Hematopoietic multipotent progenitor cell treated with erythropoietin and hydrocortisone succinate and interleukin-3 and kit ligand, for 17 days (in vitro differentiated cells): Measurements from ENCODE around the gene PRKN.

Experiments
- DNase-seq: peaks from one replicate; pipeline ENCODE4 v3.0.0-alpha.2; 2015; ENCODE audit warnings: low spot score

Gene PRKN

DNA sequence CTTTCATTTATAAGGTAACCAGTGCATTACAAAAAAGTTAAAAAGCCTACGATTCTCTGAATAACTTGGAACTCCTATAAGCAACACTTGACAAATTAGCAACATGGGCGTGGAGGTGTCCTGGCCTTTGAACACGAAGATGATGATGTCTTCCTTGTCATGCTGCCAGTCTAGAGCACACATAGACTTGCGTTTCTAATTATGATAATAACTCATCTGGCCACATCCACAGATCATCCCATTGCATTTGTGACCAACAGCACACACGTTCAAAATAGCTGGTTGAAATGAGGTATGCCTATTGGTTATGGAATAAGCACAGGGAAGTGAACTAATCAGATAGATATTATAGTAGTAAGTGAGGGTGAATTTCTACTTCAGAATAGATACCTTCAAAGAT lies 608.9 kb downstream of the PRKN start:
- DNase-seq: no peak

DNA sequence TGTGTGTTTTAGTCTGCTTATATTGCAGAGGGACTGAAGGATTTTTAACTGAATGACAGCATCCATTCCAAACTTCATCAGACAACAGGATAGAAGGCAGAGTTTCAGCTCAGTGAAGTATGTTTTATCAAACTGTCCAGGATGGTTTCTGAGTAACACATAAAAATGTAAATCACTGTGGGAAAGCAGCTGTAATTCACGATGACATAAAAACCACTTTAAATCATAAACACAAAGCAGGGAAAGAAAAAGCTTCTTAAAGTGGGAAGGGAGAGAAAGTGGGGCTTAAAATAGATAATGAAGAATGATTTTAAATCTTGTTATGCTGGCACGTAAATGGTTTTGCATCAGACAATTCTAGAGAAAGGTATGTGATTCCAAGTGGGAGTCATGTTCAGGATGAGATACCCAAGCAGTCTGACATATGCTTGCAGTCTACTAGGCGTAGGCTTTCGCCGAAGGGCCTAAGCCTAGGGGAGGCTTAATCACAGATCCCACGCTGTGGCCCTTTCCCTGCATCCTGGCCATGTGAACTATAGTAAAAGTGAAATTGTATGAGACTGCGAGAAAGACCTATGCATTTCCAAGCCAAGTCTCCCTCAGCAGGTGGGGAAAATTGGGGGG lies 610.6 kb downstream of the PRKN start:
- DNase-seq: no peak

DNA sequence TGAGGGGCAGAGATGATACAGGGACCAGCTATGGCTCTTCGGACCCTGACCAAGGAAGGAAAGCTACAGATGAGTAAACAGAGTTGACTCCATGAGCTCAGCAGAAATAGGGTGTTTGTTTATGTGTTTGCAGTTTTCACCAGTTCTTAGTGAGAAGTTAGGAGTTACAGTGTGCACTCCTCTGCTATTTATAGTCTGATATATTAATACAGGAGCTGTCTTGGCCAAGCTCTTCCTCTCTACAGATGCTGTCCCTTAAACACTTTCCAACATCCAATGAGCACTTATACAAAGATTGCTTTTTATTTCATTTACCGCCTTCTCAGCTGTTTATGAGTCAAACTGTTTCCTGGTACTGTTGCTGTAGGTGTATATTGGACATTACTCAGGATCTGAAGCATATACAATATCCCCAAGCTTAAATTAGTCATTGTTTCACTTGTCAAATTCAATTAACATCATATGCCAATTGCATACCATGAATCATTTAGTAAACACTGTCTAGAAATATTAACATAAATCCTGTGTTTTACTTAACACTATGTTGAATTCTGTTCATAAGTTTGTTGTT lies 618.0 kb downstream of the PRKN start:
- no peak for DNase-seq

DNA sequence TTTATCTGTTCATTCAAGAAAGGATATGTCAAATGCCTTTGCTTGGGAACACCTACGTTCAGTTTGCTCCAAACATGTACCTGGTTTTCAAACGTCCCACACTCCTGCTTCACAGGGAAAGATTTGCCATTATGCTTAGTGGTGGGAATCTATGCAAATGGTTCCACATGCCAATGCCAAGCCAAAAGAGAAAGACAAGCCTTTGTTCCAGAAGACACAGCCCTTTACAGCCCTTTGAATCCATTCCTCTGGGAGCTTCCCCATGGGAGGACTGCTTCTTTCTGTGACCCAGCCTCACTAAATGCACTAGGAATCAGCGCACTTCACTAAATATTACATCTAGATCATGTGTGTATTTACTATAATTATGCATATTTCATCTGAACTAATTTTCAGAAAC lies 619.5 kb downstream of the PRKN start:
- DNase-seq: no peak

DNA sequence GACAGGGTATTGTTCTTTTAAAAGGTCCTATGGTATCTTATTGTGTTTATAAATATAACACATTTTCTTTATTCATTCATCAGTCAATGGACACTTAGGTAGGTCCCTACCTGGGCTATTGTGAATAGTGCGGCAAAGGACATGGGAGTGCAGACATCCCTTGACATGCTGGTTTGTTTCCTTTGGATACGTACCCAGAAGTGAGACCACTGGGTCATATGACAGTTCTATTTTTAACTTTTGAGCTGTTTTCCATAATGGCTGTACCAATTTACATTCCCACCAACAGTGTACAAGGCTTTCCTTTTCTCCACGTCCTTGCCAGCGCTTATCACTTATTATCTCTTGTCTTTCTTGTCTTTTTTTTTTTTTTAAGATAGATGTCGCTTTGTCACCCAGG lies 627.5 kb downstream of the PRKN start:
- DNase-seq: no peak

GRCh38 chr6:162099685-162100084 lies 627.9 kb downstream of the PRKN start:
- no peak for DNase-seq

- no peak for DNase-seq
These were observed 634.6 kb downstream of the PRKN start for GRCh38 chr6:162092816-162093502.

DNA sequence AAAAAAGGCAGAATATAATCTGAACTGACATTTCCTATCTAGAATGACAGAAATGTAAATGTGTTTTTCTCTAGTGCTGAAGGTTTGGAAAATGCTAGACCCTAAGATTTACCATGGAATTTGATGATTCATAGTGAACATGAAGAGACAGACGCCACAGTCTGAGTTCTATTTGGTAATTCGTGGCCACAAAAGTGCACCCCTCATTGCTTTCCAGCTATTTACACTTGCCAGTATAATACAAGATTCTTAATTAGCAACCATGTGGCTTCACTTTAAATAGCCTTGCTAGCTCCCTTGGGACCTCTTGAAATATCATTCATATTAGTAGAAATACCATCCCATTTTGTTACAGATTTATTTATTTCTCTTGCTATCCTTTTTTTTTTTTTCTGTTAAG lies 636.8 kb downstream of the PRKN start:
- no peak for DNase-seq

DNA sequence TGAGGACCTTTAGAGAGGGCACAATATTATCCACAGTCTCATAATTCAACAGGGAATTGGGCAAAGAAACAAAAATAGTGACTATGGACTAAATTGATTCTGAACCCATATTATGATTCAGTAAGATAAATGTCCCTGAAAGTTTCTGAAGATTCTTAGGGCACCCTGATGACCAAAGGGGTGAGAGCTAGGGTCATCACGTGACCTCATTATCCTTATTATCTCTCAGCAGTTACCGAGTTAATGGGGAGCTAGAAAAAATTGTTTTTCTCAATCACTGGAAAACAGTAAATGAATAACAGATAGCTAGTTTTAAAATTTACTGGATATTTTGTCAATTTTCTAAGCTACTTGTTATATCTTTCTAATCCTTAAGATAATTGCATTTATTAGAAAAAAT lies 639.5 kb downstream of the PRKN start:
- DNase-seq: no peak

DNA sequence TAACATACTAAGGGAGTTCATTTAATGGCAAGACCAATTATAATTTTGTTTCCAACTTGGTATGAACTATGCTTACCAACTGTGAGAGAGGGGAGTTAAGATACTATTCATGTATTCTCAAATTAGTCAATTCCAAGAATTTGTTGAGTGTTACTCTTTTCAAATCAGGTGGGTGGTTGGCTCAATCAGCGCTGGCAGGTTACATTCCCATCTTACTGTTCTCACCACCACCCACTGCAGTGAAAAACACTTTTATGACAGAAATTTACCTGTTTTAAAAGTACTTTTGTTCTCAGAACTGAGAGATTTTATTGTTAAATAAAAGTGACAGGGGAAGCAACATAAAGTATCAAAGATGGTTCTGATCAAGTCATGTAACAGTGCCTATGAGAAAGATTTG lies 642.0 kb downstream of the PRKN start:
- no peak for DNase-seq

DNA sequence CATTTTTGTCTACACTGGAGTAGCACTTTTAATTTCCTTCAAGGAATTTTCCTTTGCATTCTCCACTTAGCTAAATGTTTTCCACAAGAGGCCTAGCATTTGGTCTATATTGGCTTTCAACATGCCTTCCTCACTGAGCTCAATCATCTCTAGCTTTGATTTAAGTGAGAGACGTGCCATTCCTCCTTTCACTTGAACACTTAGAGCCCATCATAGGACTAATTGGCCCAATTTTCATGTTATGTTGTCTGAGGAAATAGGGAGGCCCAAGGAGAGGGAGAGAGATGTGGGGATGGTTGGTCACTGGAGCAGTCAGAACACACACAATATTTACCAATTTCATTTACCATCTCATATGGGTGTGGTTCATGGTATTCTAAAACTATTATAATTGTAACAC lies 645.0 kb downstream of the PRKN start:
- DNase-seq: no peak

GRCh38 chr6:162078667-162079066 lies 648.9 kb downstream of the PRKN start:
- no peak for DNase-seq

DNA sequence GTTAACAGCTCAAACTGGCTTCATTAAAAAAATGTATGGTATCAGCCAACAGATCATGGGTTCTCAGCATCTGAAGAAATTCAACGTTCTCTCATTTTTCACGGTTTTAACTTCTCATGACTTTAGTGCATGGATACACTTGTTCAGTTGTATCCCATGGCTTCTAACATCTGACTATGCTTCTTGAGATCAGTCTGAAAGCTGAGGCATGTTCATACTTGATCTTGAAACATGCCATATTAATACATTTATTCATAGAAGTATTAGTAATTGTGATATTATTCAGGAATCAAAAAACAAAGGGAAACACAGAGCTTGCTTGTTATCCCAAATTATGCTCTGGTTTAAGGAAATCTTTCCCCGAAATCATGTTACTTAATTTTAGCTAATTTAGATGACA lies 649.4 kb downstream of the PRKN start:
- no peak for DNase-seq

DNA sequence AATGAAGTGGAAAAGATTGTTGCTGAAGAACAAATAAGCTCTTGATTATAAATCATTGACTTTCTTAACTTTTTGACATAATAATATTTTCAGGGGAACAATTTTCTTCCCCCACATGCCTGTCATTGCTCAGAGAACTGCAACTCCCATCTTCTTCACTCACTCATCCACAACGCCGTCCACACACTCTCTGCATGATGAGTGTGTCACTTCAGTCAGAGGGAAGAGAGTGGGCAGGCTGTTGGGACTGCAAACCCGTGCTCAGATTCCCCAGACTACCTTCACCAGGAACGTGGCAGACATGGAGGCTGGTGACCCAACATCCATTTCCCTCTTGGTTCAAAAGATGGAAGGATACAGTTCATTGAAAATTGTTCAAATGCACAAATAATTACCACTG lies 650.8 kb downstream of the PRKN start:
- no peak for DNase-seq

DNA sequence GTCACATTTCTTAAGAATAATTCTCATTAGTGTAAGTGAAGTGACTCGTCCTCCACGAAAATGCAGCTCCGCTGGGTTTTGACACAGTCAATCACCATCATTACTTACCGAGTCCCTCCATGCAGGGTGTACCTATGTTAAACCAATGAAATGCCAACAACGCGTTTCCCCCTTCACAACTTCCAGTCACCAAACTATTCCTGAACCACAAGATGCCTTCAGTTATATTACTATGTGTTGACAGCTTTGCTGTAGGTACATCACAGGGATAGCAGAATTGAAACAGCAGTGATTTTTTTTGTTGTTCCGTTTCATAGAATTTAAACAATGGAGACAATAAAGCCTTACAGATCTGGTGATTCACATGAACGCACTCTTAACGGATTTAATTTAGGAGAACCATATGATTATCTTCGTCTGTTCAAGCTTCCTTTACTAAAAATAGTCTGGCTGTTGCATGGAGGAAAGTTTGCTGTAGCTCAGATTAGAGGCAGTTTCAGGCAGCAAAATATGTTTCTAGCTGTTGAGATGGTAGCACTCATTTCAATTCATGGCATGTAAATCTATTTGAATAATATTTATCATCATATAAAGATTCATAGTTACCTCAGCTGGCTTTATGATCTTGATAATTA lies 652.8 kb downstream of the PRKN start:
- no peak for DNase-seq

DNA sequence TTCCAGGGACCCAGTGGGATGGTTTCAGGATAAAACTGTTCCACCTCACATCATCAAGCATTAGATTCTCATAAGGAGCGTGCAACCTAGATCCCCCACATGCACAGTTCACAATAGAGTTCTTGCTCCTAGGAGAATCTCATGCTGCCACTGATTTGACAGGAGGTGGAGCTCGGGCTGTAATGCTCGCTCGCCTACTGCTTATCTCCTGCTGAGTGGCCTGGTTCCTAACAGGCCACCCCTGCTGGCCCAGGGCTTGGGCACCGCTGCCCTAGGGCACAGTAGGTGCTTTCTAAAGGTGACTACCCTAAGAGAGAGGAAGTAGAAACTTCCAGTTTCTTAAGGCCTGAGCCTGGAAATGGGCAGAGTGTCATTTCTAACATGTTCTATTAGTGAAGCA lies 656.9 kb downstream of the PRKN start:
- no peak for DNase-seq

DNA sequence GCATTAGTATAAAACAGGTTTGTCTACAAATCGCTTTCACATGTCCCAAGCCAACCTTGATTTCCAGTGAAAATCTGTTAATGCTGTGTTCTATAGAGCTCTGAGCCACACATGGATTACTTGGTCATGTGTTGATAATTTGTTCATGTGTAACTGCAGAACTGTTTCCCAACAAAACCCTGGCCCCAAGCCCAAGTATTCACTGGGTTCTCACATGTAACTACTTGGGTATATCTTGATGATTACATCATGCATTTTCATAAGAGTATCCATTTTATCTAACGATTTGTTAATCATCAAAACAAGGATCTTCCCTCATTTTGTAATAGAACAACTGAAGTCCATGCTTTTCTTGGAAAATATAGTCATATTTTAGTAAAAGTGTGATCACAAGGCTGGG lies 657.6 kb downstream of the PRKN start:
- DNase-seq: no peak

GRCh38 chr6:162068340-162068739 lies 659.2 kb downstream of the PRKN start:
- DNase-seq: no peak

- DNase-seq: no peak
These were observed 663.9 kb downstream of the PRKN start for GRCh38 chr6:162063666-162064065.

GRCh38 chr6:162058281-162058875 lies 669.2 kb downstream of the PRKN start:
- DNase-seq: no peak

- no peak for DNase-seq
These were observed 670.8 kb downstream of the PRKN start for GRCh38 chr6:162056745-162057144.

GRCh38 chr6:162056061-162056460 lies 671.5 kb downstream of the PRKN start:
- DNase-seq: no peak

DNA sequence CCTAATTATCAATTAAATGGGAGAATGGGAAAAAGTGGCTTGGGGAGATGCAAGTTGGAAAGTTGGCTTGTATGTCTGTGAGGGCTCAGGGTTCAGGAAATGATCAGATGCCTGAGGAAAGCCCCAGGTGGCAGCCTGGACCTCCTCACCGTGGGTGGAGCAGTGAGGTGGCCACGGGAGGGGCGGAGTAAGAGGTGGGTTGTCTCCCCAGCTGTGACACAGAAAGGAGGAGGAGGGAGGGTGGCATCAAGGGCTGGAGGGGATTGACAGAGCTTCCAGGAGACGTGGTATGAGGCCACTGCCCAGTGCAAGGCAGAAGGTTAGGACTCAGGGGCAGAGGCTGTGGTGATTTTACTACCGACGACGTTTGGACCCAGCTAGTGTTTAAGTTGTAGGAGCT lies 672.2 kb downstream of the PRKN start:
- DNase-seq: no peak
